Brain pericyte (primary cell): Measurements from ENCODE around the gene MMP26.
"Not testable (repeated sequence)": the region's sequence is repeated elsewhere in the genome, so short reads cannot be mapped to it uniquely, and the experiment has no call there.

Source experiments
- DNase-seq: peaks from one replicate; pipeline ENCODE4 v3.0.0-alpha.2; 2012; ENCODE audit warnings: low read depth, low spot score

The MMP26 gene

GRCh38 chr11:4722616-4723534, 18.3 kb downstream of the MMP26 start:
- not testable (repeated sequence) for DNase-seq

- no peak for DNase-seq
Measured at GRCh38 chr11:4727171-4727570, 22.6 kb downstream of the MMP26 start.

- no peak for DNase-seq
Measured at GRCh38 chr11:4740735-4741134, 36.2 kb downstream of the MMP26 start.

GRCh38 chr11:4748438-4748837, 43.9 kb downstream of the MMP26 start:
- DNase-seq: no peak

- no peak for DNase-seq
Measured at GRCh38 chr11:4751201-4751600, 46.6 kb downstream of the MMP26 start.
